HUES6 (cell line): ENCODE measurements around the gene KRT80.

Source experiments
- H3K27ac ChIP-seq: 2 replicates; pipeline ENCODE4 v1.7.0; 2013; ENCODE audit warnings: low read depth, mild to moderate bottlenecking, low read length, inconsistent platforms
- H3K27me3 ChIP-seq: 2 replicates; pipeline ENCODE4 v1.6.1; 2013; ENCODE audit warnings: low read length; ENCODE audit not compliant: control insufficient read depth, insufficient read depth
- H3K36me3 ChIP-seq: 2 replicates; pipeline ENCODE4 v1.6.1; 2013; ENCODE audit warnings: low read length; ENCODE audit not compliant: control insufficient read depth, insufficient read depth
- H3K4me1 ChIP-seq: 2 replicates; pipeline ENCODE4 v1.6.1; 2013; ENCODE audit warnings: low read length; ENCODE audit not compliant: control insufficient read depth, insufficient read depth
- H3K4me3 ChIP-seq: 2 replicates; pipeline ENCODE4 v1.5.1; 2013; ENCODE audit warnings: low read depth, low read length
- H3K9ac ChIP-seq: one replicate; pipeline ENCODE4 v1.6.1; 2013; ENCODE audit warnings: mild to moderate bottlenecking, low read length
- H3K9me3 ChIP-seq: 2 replicates; pipeline ENCODE4 v1.6.1; 2013; ENCODE audit warnings: low read depth, low read length; ENCODE audit not compliant: control insufficient read depth, insufficient read depth

Gene KRT80

GRCh38 chr12:52234223-52234810 is 42.5 kb upstream of the KRT80 start:
- Histone ChIP-seq H3K27me3 (peaks cover 72% of the 10 kb centered on the region), H3K9me3 (no peaks in the 10 kb centered on the region), H3K4me1 (peaks cover 46% of the 10 kb centered on the region), H3K4me3 (no peak overlapping the region), H3K27ac (no peak overlapping the region), H3K9ac (no peak overlapping the region), H3K36me3 (no peaks in the 10 kb centered on the region)

DNA sequence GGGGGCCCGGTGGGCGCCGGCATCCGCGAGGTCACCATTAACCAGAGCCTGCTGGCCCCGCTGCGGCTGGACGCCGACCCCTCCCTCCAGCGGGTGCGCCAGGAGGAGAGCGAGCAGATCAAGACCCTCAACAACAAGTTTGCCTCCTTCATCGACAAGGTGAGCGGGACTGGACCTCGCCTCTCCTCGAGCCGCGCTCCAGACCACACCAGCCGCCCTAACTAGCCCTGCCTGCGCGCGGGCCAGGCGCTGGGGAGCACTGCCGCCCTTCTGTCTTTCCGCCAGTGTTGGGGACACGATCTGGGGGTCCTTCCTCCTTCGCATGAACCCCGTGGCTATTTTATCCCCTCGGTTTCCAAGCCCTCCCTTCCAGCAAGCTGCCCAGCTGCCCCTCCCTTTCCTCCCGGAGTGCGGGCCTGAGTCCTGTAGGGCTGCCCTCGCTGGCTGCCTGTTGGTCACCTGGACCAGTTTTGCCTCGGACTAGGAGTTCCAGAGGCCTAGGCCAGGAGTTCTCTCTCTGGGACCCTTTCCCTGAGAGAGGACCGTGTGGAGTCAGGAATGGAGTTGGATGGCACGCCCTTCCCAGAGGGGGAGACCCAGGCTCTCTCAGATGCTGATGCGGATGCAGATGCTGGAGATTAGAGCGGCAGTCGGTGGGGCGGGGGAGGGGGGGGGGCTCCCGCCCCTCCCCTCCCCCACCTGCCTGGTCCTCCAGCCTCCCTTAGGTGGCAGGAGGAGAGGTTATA is 41.8 kb upstream of the KRT80 start:
- Histone ChIP-seq H3K4me1 (peaks cover 46% of the 10 kb centered on the region), H3K9ac (peak overlapping the region; percentile 5), H3K36me3 (no peaks in the 10 kb centered on the region), H3K27me3 (peaks cover 77% of the 10 kb centered on the region), H3K9me3 (no peaks in the 10 kb centered on the region), H3K4me3 (peak overlapping the region; percentile 61), H3K27ac (no peak overlapping the region)

GRCh38 chr12:52232674-52233461 is 41.1 kb upstream of the KRT80 start, which contains the start of gene KRT7:
Gene KRT7, plus strand, starts transcription at chr12:52233243. Its CDS starts 54 bp downstream, at chr12:52233297.
- H3K4me1 ChIP-seq = peaks cover 39% of the 10 kb centered on the region

DNA sequence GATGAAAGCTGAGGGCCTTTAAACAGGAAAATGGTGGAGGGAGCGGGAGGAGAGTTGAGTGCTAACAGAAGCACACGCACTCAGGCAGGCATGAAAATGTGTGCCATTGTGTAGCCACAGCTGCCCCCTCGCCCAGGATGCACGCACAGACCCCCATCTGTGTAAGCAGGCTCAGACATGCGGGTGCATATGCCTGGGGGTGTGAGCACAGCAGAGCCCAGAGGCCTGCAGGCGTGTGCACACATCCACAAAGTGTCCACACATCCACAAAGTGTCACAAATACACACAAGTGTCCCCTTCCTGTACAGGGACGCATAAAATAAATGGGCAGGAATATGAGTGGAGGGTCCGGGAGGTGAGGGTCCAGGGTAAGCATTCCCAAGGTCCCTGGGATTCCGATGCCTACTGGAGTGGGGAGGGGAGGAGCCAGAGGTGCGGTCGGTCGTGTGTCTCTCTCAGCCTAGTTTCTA is 40.4 kb upstream of the KRT80 start:
- Histone ChIP-seq H3K4me3 (peak overlapping the region; percentile 61), H3K4me1 (peaks cover 33% of the 10 kb centered on the region), H3K27me3 (peaks cover 77% of the 10 kb centered on the region), H3K9me3 (no peaks in the 10 kb centered on the region), H3K27ac (no peak overlapping the region), H3K36me3 (no peaks in the 10 kb centered on the region), H3K9ac (no peak overlapping the region)

More at GRCh38 chr12:52232674-52233461, 41.1 kb upstream of the KRT80 start, which contains the start of gene KRT7:
- H3K27ac ChIP-seq = no peak within 1 kb of the TSS
- H3K27me3 ChIP-seq = peaks cover 77% of the 10 kb centered on the region
- H3K9ac ChIP-seq = peak within 1 kb of the TSS; percentile 5
- no peaks in the 10 kb centered on the region for H3K36me3 ChIP-seq
- H3K9me3 ChIP-seq = no peaks in the 10 kb centered on the region
- H3K4me3 ChIP-seq = peak within 1 kb of the TSS; percentile 61

DNA sequence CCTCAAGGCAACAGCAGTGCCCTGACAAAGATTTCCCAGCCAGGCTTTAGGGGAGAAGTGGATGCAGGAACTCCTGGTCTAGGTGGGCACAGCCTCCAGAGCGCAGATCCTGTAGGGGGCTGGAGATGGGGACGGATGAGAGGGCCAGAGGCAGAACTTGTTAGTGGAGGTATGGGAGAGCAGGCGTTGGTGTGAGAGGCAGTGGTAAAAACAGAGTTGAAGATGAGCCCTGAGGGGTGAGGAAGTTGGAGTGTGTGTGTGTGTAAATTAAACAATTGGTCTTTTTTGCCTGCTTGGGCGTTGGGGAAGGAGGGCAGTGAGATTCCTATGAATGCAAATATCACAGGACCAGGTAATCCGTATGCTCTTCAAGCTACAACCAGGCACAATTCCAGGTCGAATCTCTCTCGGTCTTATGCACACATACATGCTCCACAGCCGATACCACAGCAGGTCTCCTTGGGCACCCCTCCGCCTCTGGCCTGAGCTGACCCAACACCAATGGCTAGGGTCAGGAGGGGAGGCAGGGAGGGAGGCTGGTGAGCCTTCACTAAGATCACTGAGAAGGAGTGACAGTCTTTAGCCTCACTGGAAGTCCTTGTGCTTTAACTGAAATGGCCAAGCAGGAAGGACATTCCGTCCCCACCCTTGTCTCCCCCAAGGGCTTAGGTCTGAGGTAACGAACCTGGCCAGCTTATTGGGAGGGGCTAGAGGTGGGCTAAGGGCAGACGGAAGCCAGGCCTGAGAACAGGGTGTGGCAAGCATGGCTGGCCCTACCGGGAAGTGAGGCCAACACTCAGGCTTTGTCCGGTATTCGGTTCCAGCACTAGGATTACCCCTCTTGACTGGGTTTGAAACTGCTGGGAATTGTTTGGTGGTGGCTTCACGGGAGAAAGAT is 39.7 kb upstream of the KRT80 start:
- H3K27ac ChIP-seq = no peak overlapping the region

DNA sequence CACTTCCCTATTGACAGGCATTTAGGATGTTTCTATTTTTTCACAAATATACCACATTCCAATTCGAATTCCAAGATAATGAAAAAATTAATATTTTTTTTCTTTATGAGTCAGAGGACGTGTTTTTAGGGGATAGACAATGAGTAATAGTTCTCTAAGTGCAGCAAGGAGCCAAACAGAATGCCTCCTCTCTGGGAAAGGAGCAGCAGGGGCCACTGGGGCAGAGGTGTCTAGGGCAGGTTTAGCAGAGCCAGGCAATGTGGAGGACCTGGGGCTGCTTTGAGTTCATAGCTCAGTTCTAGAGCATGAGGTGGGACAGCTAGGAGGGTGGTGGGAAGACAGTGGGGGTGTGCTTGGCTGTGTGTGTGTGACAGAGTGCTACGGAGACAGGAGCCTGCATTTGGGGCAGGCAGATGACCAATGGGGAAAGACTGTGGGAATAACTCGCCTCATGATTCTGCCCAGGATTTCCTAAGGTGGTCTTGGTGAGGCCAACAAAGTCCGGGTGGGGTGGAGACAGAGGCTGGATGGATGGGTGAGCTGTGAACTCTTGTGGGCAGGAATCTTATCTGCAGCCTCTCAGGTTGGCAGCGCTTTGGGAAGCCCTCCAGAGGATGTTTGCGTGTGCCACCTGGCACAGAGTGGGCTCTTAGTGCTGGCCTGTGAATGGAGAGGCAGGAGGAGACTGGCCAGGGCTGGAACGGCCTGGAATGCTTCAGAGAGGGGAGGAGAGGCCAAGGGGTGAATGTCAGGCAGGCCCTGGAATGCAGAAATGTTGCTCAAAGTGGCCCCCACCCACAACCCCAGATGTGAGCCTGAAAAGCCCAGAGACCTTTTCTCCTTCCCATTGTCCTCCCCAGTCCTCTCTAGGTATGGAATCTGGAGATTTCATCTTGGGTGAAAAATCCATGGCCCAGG is 38.8 kb upstream of the KRT80 start:
- no peak overlapping the region for H3K27ac ChIP-seq
- no peaks in the 10 kb centered on the region for H3K36me3 ChIP-seq
- peaks cover 70% of the 10 kb centered on the region for H3K27me3 ChIP-seq
- H3K9me3 ChIP-seq = no peaks in the 10 kb centered on the region
- H3K9ac ChIP-seq = no peak overlapping the region
- H3K4me3 ChIP-seq = no peak overlapping the region
- H3K4me1 ChIP-seq = peaks cover 30% of the 10 kb centered on the region

More for the DNA sequence above, 39.7 kb upstream of the KRT80 start:
- H3K27me3 ChIP-seq = peaks cover 75% of the 10 kb centered on the region
- no peaks in the 10 kb centered on the region for H3K9me3 ChIP-seq
- H3K4me3 ChIP-seq = no peak overlapping the region
- no peaks in the 10 kb centered on the region for H3K36me3 ChIP-seq
- peaks cover 30% of the 10 kb centered on the region for H3K4me1 ChIP-seq
- no peak overlapping the region for H3K9ac ChIP-seq

DNA sequence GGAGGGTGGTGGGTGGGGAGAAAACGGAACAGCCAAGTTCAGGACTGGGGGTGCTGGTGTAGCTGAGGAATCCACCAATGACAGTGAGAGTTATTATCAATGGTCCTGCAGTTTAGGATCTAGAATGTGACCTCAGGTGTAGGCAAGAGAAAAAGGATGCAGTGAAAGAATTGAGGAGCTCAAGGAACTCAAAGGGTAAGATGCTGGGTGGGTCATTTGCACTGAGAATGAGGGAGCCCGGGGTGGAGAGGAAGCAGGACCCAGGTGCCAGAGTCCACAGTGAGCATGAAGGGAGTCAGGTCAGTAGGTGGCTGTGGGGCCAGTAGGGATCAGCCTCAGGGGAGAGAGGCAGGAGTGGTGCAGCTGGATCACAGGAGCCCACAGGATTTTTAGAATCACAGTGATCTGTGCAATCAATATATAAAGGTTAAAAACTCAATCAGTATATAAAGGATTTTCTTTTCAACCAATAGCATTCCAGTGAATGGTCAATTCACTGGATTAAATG is 38.1 kb upstream of the KRT80 start:
- no peak overlapping the region for H3K27ac ChIP-seq
- H3K9me3 ChIP-seq = no peaks in the 10 kb centered on the region
- H3K36me3 ChIP-seq = no peaks in the 10 kb centered on the region
- peaks cover 30% of the 10 kb centered on the region for H3K4me1 ChIP-seq
- H3K9ac ChIP-seq = no peak overlapping the region
- H3K4me3 ChIP-seq = no peak overlapping the region
- H3K27me3 ChIP-seq = peaks cover 63% of the 10 kb centered on the region

GRCh38 chr12:52228931-52229330 is 37.1 kb upstream of the KRT80 start:
- Histone ChIP-seq H3K27me3 (peaks cover 59% of the 10 kb centered on the region), H3K9me3 (no peaks in the 10 kb centered on the region), H3K4me3 (no peak overlapping the region), H3K4me1 (peaks cover 22% of the 10 kb centered on the region), H3K36me3 (no peaks in the 10 kb centered on the region), H3K9ac (no peak overlapping the region), H3K27ac (no peak overlapping the region)

GRCh38 chr12:52228366-52228765 is 36.6 kb upstream of the KRT80 start:
- Histone ChIP-seq H3K27ac (no peak overlapping the region), H3K4me1 (peaks cover 19% of the 10 kb centered on the region), H3K4me3 (no peak overlapping the region), H3K36me3 (no peaks in the 10 kb centered on the region), H3K27me3 (peaks cover 55% of the 10 kb centered on the region), H3K9me3 (no peaks in the 10 kb centered on the region), H3K9ac (no peak overlapping the region)
